NT2/D1 (cell line): ENCODE data around the gene LTC4S.

Experiments used
- SUZ12 ChIP-seq: IDR thresholded peaks from 2 replicates; pipeline ENCODE4 v1.6.1; 2011; ENCODE audit not compliant: insufficient read length, insufficient read depth; ENCODE audit errors: extremely low read depth
- YY1 ChIP-seq: IDR thresholded peaks from 2 replicates; pipeline ENCODE4 v1.6.1; 2011; ENCODE audit not compliant: insufficient read length, insufficient read depth
- ZNF274 ChIP-seq: IDR thresholded peaks from 2 replicates; pipeline ENCODE4 v1.6.1; 2011; ENCODE audit warnings: mild to moderate bottlenecking, low read depth, low read length

DNA sequence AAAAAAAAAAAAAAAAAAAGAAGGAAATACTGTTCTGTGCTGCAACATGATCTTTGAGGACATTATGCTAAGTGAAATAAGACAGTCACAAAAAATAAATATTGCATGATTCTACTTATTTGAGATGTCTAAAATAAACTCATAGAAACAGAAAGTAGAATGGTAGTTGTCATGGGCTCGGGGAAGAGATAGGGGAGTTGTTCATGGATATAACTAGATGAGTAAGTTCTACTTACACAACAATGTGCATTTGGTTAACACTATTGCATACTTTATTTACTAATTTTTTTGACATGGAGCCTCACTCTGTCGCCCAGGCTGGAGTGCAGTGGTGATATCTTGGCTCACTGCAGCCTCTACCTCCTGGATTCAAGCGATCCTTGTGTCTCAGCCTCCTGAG, 46.0 kb upstream of the LTC4S start:
- TF ChIP-seq YY1 (no peak), ZNF274 (no peak), SUZ12 (no peak)
